ENCODE results near the gene AP1S3.

The AP1S3 gene

GRCh38 chr2:223722226-223722625, 115.2 kb downstream of the AP1S3 start:
- no peak for DNase-seq (ENCODE audit: low read depth)

- DNase-seq (ENCODE audit: low read depth) = no peak
Measured at GRCh38 chr2:223721746-223722145, 115.6 kb downstream of the AP1S3 start.

GRCh38 chr2:223720367-223720766, 117.0 kb downstream of the AP1S3 start:
- DNase-seq (ENCODE audit: low read depth) = no peak

GRCh38 chr2:223712642-223713041, 124.7 kb downstream of the AP1S3 start:
- DNase-seq (ENCODE audit: low read depth) = no peak

GRCh38 chr2:223711596-223712326, 125.6 kb downstream of the AP1S3 start:
- DNase-seq (ENCODE audit: low read depth) = no peak
